ENCODE measurements around the gene PDE3A. TPM values are rescaled to one million over a fixed set of nuclear protein-coding genes. Genes with fewer than 3 reads are reported as not detected.

PDE3A gene
- total and polyA plus RNA-seq, 2 of the 4 experiments (the other 2 are of a cell fraction) = 0.09 to 0.18 TPM

DNA sequence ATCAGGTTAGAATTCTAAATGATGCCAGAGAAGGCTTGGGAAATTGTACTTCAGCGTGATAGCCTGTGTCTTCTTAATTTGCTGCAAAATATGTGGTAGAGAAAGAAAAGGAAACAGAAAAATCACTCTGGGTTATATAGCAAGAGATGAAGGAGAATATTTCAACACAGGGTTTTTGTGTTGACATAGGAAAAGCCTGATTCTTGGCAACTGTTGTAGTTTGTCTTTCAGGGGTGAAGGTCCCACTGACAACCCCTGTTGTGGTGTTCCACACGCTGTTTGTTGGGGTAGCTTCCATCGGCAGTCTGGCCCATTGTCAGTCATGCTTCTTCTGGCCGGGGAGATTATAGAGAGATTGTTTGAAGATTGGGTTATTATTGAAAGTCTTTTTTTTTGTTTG is 313.0 kb downstream of the PDE3A start:
- no peak overlapping the region for H3K18ac ChIP-seq (ENCODE audit: low read depth, low read length)
- no peak overlapping the region for H2AK5ac ChIP-seq (ENCODE audit: low read depth, low read length)
- DNase-seq (no peak), ATAC-seq (ENCODE audit: low read depth) (no peak)
- H3K4me3 ChIP-seq (ENCODE audit: insufficient read depth, low read depth, low read length) = no peak overlapping the region
- dilution Hi-C loops (cut with HindIII; ENCODE audit: low sequenced_read_pairs, unreplicated experiment) = no loop called here
- no CpG with 5 or more reads among the region's 4 CpGs for WGBS, 2 experiments (ENCODE audit: extremely low coverage in 2 of 2, insufficient read length in 1 of 2)
- H2BK5ac ChIP-seq (ENCODE audit: low read depth, low read length, poor library complexity, severe bottlenecking) = no peak overlapping the region
- in situ Hi-C loops (cut with MboI; ENCODE audit: low sequenced_read_pairs) = no loop called here
- H3K4me1 ChIP-seq (ENCODE audit: control insufficient read depth, insufficient read depth, low read length) = no peaks in the 10 kb centered on the region
- TF ChIP-seq CEBPB (IDR thresholded peaks at IDR 0.05; ENCODE audit: low read depth, low read length) = no peak
- TF ChIP-seq MAZ (IDR thresholded peaks at IDR 0.05; ENCODE audit: borderline replicate concordance, low read depth, low read length) = no peak
- TF ChIP-seq BHLHE40 (IDR thresholded peaks at IDR 0.05; ENCODE audit: low read depth, low read length) = no peak
- TF ChIP-seq MAFK (IDR thresholded peaks at IDR 0.05; ENCODE audit: low read depth, low read length) = no peak
- no peak for TF ChIP-seq SMC3 (IDR thresholded peaks at IDR 0.05; ENCODE audit: low read depth, low read length)
- no peak for TF ChIP-seq MXI1 (IDR thresholded peaks at IDR 0.05; ENCODE audit: borderline replicate concordance, low read depth, low read length)
- TF ChIP-seq, protein P1, sequence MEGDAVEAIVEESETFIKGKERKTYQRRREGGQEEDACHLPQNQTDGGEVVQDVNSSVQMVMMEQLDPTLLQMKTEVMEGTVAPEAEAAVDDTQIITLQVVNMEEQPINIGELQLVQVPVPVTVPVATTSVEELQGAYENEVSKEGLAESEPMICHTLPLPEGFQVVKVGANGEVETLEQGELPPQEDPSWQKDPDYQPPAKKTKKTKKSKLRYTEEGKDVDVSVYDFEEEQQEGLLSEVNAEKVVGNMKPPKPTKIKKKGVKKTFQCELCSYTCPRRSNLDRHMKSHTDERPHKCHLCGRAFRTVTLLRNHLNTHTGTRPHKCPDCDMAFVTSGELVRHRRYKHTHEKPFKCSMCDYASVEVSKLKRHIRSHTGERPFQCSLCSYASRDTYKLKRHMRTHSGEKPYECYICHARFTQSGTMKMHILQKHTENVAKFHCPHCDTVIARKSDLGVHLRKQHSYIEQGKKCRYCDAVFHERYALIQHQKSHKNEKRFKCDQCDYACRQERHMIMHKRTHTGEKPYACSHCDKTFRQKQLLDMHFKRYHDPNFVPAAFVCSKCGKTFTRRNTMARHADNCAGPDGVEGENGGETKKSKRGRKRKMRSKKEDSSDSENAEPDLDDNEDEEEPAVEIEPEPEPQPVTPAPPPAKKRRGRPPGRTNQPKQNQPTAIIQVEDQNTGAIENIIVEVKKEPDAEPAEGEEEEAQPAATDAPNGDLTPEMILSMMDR (conservative IDR thresholded peaks at IDR 0.05; ENCODE audit: low read depth, low read length) = no peak
- TF ChIP-seq RAD21 (IDR thresholded peaks at IDR 0.05; ENCODE audit: low read length) = no peak
- TF ChIP-seq FOS (IDR thresholded peaks at IDR 0.05; ENCODE audit: low read depth, low read length) = no peak
- no peak for TF ChIP-seq RCOR1 (IDR thresholded peaks at IDR 0.05; ENCODE audit: insufficient replicate concordance, low read length)
- no peak for TF ChIP-seq NFE2L2 (IDR thresholded peaks at IDR 0.05; ENCODE audit: low read depth, low read length)
- TF ChIP-seq, protein P2, sequence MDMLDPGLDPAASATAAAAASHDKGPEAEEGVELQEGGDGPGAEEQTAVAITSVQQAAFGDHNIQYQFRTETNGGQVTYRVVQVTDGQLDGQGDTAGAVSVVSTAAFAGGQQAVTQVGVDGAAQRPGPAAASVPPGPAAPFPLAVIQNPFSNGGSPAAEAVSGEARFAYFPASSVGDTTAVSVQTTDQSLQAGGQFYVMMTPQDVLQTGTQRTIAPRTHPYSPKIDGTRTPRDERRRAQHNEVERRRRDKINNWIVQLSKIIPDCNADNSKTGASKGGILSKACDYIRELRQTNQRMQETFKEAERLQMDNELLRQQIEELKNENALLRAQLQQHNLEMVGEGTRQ (IDR thresholded peaks at IDR 0.05; ENCODE audit: low read depth, low read length) = no peak
- TF ChIP-seq POLR2A (IDR thresholded peaks at IDR 0.05; ENCODE audit: low read depth, low read length) = no peak
- TF ChIP-seq CHD1 (IDR thresholded peaks at IDR 0.05; ENCODE audit: low read depth, low read length) = no peak
- no peak for TF ChIP-seq RFX5 (IDR thresholded peaks at IDR 0.05; ENCODE audit: low read depth, low read length)
- TF ChIP-seq, protein P3, sequence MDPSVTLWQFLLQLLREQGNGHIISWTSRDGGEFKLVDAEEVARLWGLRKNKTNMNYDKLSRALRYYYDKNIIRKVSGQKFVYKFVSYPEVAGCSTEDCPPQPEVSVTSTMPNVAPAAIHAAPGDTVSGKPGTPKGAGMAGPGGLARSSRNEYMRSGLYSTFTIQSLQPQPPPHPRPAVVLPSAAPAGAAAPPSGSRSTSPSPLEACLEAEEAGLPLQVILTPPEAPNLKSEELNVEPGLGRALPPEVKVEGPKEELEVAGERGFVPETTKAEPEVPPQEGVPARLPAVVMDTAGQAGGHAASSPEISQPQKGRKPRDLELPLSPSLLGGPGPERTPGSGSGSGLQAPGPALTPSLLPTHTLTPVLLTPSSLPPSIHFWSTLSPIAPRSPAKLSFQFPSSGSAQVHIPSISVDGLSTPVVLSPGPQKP (IDR thresholded peaks at IDR 0.05; ENCODE audit: borderline replicate concordance, low read depth, low read length) = no peak
- H4K20me1 ChIP-seq (ENCODE audit: insufficient read depth, low read length) = no peaks in the 10 kb centered on the region
- CTCF ChIA-PET = no interaction called here
- H4K91ac ChIP-seq (ENCODE audit: insufficient read depth, low read depth, low read length) = no peak overlapping the region
- no peaks in the 10 kb centered on the region for H3K9me3 ChIP-seq (ENCODE audit: control insufficient read depth, insufficient read depth, low read length)
- H4K5ac ChIP-seq (ENCODE audit: low read depth, low read length) = no peak overlapping the region
- H3K27ac ChIP-seq (ENCODE audit: insufficient read depth, low read length) = no peak overlapping the region
- no peaks in the 10 kb centered on the region for H3K9me1 ChIP-seq (ENCODE audit: insufficient read depth, low read length)
- no peak overlapping the region for H3K4ac ChIP-seq (ENCODE audit: low read depth, low read length)
- no peak overlapping the region for H2AK9ac ChIP-seq (replicated peaks; ENCODE audit: low read depth, low read length, poor library complexity)
- no peak overlapping the region for H3K14ac ChIP-seq (replicated peaks; ENCODE audit: low read depth, low read length)
- H3K79me1 ChIP-seq (ENCODE audit: low read depth in 1 of 2, low read length in 2 of 2) = no peaks in the 10 kb centered on the region
- H2BK15ac ChIP-seq (ENCODE audit: low read depth, low read length) = no peak overlapping the region
- BruUV-seq (replicated peaks) = no TSS peak
- intact Hi-C loops (cut with micrococcal nuclease) = no loop called here
- no peak overlapping the region for H3K56ac ChIP-seq (ENCODE audit: extremely low read depth, insufficient read depth, low read length)
- H2BK20ac ChIP-seq (ENCODE audit: low read depth, low read length) = no peak overlapping the region
- no peak overlapping the region for H3K9ac ChIP-seq (ENCODE audit: low read depth, low read length)
- H3K23ac ChIP-seq (ENCODE audit: low read depth, low read length) = no peak overlapping the region
- H3K27me3 ChIP-seq (ENCODE audit: control insufficient read depth, insufficient read depth, low read length) = no peaks in the 10 kb centered on the region
- no peak overlapping the region for H3K4me2 ChIP-seq (ENCODE audit: low read depth, low read length)
- H3K36me3 ChIP-seq (ENCODE audit: control insufficient read depth, insufficient read depth, low read length) = no peaks in the 10 kb centered on the region
- H4K8ac ChIP-seq (ENCODE audit: low read depth in 2 of 2, low read length in 2 of 2) = no peak overlapping the region
- no peak overlapping the region for H2AFZ ChIP-seq (replicated peaks; ENCODE audit: low read length, poor library complexity)
- H2BK120ac ChIP-seq (ENCODE audit: low read depth, low read length) = no peak overlapping the region
- POLR2A ChIA-PET (ENCODE audit: unreplicated experiment) = no interaction called here

All from IMR-90 (cell line).